ENCODE measurements around the gene FTO.

Gene FTO

GRCh38 chr16:53905028-53905427 is 201.1 kb downstream of the FTO start:
- peak in 1 of 2 experiments; percentile 83 for DNase-seq

DNA sequence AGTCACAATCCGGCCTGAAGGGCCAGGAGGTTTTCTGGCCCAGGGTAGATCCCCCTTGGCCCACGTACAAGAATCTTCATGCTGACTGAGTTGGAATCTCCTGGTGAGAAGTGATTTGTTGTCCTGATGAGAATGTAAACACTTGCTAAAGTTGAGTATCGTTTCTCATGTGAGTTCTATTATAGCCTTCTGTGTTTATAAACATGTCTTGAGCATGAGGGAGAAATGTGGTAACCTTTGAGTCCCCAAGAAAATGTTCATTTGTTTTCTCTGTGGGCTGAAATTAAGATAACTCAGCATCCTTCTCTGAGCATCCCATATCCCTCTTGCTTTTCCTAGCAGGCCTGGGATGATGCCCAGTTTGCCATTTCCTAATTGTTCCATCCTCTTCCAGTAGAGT is 204.8 kb downstream of the FTO start:
- no peak for DNase-seq

GRCh38 chr16:53910990-53911389 is 207.0 kb downstream of the FTO start:
- DNase-seq = no peak

- no peak for DNase-seq
Observed at GRCh38 chr16:53911513-53911912, 207.6 kb downstream of the FTO start.

DNA sequence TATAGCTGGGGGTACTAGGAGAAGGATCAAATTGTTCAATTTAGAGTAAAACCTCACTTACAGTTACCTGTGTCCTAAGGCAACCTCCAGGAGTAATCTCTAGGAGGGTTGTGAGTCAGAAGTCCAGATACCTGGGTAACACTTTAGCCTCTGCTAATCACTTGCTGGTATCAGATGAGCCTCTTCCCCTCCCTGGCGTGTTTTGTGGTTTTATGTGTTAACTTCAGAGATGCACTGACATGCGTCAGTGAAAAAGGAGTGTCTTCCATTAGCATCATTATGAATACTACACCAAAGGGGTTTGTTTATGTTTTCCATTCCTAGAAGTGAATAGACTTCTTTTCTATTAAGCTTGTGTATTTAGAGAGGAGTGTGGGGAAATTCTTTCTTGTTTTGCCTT is 208.2 kb downstream of the FTO start:
- no peak for DNase-seq

DNA sequence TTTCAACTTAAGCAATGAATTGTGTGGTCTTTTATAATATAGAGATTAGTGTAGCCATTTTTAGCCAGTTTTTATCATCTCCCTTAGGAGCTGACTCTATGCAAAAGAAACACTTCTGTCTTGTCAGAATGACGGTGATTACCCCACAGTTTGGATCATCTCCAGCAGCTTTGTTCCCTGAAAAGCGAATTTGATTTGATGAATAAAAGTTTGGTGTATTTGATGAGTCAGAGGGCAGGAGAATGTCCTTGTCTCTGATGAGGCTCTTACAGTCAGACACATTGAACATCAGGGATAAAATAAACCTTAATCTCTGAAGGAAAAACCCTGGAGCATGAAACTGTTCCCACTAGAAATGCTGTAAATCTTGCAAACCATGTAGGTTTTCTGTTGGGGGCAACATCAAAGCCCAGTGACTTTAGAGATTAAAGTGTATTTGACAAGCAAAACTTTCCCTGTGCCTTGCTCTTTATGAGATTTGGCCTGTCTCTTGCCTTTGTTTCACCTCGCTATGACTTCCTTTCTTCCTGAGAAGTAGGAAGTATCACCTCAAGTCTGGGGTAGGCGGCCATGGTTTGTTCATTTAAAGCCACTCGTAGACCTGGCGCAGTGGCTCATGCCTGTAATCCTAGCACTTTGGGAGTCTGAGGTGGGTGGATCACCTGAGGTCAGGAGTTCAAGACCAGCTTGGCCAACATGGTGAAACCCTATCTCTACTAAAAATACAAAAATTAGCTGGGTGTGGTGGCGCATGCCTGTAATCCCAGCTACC is 209.3 kb downstream of the FTO start:
- no peak for DNase-seq

GRCh38 chr16:53913920-53914319 is 210.0 kb downstream of the FTO start:
- no peak for DNase-seq

DNA sequence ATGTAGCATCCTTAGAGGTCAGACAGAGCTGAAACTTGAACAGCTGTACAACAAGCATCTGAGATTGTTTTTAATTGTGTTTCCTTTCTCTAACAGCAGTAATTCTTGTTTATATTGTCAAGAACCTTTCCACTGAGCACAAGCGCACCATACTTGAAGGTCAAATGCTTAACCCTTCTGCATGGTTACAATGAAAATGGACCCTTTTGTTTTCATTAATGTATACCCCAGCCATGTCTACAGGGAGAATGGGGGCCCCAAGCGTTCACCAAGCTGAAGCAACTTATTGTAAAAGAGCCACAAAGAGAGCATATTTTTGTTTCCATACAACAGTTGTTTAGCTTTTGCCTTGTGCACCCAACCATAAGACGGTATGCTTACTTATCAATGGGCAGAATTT is 210.8 kb downstream of the FTO start:
- no peak for DNase-seq

DNA sequence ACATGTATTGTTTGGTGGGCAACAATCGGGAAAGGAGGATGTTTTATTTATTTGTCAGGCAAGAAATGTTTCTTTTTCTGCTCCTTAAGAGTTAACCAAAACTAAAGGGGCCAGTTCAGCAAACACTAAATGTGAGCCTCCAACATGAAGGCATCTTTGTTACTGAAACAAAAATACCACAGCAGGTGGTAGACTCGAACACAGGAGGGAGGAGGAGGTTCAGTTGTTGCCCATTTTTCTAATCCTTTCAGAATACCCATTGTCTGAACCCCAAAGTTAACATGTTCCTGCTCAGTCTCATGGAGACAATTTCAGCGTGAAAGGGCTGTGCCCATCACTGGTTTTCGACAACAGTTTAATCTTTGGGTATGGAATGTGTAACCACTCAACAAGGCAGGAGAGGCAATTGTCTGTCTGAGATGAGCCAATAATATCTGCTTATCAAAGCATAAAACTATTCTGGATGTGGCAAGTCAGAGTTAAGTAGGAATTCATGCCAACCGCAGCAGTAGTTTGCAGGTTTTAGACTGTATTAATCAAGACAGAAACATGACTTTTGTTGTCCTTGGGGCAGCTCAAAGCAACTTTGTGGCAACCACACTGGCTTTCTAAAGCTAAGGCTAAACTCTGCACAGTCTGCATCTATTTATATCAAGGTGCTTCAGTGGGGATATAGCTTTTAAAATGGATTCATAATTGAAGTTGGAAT is 211.7 kb downstream of the FTO start:
- no peak for DNase-seq

DNA sequence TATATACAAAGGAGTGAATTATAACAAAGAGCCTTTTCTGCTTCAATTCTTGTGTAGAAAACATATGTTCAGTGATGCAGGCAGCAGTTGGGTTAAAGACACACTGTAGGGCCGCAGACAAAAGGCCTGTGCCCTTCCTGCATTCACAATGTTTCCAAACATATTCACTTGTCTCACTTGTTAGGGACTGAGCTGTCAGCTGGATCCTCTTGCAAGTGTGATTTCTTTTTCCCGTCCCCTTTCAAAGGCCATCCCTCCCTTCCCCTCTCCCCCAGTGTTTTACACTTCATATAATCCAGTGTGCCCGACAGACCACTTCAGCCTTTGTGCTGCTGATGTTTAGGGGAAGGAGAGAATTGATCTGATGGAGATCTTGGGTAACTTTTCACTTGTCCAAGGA is 217.0 kb downstream of the FTO start:
- DNase-seq = no peak

DNA sequence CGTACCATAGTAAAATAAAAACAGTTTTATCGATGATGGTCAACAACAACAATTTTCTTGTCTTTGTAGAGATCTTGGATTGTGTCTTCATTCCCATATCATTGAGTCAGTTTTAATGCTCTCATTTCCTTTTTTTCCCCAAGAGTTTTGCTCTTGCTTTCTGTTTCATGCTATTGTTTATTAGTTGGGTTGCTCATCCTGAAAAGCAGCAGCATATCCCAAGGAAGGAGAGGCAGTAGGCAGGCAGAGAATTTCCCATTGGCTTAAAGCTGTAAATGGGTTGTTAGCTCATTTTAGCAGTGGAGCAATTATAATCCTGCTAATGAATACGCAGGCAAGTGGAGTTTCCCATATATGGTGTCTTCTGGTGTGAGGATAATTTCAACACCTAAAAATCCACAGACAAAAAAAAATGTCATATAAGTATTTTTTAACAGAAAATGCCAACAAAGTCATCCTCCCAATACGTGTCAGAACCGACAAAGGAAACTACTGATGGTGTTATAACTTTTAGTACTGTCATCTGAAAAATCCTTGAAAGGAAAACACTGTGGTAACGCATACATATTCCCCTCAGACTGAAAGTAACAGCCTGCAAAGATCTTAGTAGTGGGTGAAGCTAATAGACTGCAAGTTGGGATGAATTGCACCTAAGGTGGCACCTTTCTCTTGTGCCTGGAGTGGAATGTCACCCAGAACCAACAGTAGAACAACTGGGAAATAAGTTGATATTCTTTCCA is 218.3 kb downstream of the FTO start:
- DNase-seq = no peak

GRCh38 chr16:53922807-53923571 is 219.0 kb downstream of the FTO start:
- peak; percentile 26 to 81 for DNase-seq

DNA sequence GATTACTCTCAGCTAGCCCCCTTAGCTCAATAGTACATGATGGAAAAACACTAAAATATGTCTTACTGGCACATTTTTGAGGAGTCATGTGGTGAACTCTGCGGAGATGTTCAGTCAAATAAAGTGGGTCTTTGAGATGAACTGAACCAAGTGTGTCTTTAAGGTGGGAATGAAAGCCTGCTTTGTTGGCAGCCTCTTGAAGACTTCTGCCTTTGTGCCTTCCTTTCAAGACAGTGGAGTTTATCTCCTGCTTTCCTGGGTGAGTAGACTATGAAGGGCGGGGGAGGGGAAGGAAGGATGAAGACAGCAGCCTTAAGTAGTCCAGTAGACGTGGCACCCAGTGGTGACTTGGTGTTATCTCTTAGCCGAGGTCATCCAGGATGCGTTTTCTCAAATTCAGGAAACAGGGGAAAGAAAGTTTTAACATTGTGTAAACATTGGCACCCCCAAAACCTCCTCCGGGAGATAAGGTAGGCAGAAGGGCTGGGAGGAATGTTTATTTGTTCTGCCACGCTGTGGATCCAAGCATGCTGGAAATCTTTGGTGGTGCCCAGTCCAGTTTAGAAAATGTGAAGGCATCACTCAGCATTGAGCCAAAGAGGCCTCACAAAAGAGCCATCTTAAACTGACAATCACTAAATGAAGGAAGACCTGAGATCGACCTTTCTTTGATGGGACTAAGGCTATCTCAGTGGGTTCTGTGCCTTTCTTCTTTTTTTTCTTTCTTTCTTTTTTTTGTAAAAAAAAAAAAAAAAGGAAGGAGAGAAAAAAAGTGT is 220.6 kb downstream of the FTO start:
- DNase-seq = no peak

GRCh38 chr16:53925107-53925410 is 221.1 kb downstream of the FTO start:
- DNase-seq = no peak

DNA sequence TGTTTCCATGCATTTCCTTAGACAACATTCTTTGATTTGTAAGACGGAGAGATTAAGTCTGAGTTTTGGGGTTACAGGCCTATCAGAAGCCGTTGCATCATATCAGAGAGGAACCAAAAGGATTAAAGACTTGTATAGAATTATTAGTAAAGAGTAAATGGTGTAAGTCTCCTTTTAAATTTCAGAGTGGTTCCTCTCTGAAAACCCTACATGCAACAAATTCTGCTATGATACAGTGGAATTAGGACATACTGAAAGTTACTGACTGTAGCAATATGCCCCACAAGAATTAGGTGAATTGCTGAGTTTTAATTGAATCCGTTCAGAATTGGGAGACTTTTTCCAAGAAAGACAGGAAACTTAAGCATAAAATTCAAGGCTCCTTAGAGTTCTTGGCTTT is 221.6 kb downstream of the FTO start:
- DNase-seq = no peak

DNA sequence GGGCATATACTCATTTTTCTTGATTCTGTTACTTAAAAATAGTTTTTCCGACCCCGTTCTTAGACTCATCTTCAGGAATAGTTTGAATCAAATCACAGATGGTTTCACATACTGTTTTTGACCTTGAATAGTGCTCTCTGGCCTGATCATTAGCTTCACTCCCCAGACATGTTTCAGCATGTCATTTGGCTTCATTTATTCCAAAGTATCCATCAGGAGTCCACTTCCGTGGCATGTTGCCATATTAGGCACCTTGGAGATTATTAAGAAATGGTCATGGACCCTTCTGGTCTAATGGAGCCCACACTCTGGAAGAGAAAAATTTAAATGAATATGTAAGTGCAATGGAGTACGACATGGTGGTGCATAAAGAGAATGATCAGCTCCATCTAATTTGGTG is 222.3 kb downstream of the FTO start:
- DNase-seq = no peak

DNA sequence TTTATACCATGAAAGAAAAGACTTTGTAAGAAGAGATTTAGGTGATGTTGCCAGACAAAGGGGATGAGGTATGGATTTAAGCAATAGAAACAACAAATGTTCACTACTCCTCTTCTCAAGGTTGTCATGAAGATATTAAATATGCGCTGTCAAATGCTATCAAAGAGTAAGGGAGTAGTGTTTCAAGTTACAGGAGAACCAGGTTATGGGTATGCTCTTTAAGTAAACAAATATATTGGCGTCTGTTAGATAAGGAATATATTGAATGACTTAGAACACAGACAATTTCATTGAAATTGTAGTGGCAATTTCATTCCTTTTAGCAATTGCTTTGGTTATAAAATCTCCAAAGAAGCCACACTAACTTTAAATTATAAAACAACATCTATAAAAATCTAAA is 229.0 kb downstream of the FTO start:
- no peak for DNase-seq

GRCh38 chr16:53933407-53933806 is 229.5 kb downstream of the FTO start:
- DNase-seq = no peak

DNA sequence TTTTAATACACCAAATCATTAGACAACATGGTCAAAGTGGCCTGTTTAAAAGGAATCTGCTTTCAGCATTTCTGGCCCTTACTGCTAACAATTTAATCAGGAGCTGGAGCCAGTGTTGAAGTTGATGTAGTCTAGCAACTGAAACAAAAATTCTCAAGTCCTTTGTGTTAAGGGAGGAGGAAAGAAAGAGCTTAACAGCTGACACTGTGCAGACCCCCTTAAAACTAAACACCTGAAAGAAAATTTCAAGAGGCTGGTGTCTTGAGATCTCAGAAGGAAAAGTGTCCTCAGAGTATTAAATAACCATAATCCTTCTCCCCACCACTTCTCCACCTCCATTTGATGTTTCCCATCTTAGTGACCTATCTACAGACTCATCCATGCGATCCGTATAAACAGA is 232.1 kb downstream of the FTO start:
- DNase-seq = peak; percentile 79 to 93

- DNase-seq = no peak
Observed at GRCh38 chr16:53936529-53936928, 232.6 kb downstream of the FTO start.

- DNase-seq = peak; percentile 75 to 90
Observed at GRCh38 chr16:53937161-53937880, 233.4 kb downstream of the FTO start.

- no peak for DNase-seq
Observed at GRCh38 chr16:53944025-53944424, 240.1 kb downstream of the FTO start.
